NCI-H2196 (cell line): ENCODE results near the gene EML4.

Experiments
- DNase-seq: peaks from one replicate; lab custom pipeline; 2025; ENCODE audit not compliant: unreplicated experiment; lab: John Stamatoyannopoulos, UW

EML4 gene

DNA sequence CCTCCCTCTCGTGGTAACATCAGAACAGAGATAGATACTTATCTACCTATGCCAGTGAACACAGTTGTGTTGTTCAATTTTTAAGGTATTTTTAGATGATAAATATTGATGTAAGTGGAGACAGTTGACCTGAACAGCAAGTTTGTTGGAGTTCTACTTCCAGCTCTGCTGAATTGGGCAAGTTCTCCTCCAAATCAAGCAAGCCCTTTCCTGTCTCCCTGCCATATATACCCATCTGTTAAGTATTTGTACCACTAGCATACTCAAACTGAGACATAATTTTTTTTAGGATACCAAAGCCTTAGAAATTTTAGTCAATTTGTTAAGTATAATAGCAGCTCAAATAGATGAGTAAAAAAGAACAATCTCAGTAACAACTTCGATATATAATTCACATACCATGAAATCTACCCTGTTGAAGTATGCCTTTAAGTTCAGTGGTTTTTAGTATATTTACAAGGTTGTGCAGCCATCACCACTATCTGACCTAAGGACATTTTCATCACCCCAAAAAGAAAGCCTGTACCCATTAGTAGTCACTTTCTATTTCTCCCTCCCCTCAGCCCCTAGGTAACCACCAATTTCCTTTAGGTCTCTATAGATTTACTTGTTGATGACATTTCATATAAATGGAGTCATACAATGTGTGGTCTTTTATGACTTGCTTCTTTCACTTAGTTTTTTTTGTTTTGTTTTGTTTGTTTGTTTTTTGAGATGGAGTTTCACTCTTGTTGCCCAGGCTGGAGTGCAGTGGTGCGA lies 130.0 kb downstream of the EML4 start:
- no peak for DNase-seq

DNA sequence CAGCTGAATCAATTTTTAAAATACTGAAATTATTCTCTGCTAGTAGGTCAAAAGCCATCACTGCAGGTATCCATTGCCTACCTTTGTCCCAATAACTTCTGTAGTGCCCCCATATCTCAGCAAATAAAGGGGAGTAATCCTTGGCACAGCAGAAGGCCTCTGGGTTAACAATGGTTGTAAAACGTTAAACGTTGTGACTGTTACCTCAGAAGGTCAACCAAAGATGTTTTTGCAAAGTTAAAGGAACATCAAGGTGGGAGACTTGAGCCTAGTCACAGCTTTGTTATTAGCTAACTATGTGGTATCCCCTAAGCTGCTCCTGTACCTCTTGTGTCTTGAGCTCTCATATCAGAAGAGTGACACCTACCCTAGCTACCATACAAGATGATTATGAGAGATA lies 131.4 kb downstream of the EML4 start:
- no peak for DNase-seq

DNA sequence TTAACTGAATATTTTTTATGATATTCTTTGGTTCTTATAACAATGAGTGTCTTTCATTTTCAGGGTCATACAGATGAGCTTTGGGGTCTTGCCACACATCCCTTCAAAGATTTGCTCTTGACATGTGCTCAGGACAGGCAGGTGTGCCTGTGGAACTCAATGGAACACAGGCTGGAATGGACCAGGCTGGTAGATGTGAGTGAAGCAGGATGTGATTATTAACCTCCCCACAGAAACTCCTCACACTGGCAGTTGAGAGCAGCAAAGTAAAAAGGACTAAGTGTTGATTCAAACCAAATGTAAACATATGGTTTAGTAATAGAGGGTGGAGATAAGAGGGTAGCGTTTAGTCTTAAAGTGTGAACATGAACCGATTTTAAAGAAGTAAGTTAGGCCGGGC lies 134.1 kb downstream of the EML4 start:
- no peak for DNase-seq

DNA sequence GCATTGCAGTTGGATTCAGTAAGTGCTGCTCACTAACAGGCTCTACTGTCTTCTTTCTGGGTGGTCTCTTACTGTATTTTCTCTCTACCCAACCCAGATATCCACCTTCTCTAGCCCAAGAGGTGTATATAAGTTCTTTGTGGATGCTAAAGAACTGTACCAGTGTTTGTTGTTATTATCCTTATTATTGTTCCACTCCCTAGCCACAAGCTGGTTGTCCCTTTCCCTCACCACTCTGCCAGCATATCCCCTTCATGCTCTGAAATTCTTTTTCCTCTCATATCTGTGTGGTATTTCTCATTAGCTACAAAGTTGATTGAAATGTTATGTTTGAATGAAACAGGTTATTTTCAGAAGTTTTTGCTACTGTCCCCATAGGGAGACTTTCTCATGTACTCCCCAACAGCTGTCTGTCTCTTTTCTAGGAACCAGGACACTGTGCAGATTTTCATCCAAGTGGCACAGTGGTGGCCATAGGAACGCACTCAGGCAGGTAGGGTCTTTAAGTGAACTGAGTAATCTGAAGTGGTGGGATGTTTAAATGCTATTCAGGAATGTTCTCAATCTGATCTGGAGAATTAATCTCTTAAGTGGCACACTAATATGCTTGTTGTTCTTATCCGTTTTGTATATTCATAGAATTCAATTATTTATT lies 135.0 kb downstream of the EML4 start:
- DNase-seq = no peak

DNA sequence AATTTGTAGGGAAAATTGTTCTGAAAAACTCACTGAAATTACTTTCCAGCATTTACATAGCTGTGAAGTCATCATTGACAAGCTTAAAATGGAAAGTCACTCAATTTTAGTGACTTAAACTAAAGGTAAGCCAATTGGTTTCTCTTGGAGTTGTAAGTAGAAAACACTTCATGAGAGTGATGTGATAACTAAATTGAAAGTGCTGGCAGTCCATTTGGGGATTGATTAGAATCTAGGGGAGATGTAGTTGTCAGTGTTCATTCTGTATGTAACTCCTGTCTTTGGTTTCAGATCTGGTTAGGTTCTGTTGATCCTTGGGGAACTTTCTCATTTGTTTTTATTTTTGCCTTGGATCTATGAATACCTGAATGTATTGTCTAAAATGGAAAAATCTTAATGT lies 138.0 kb downstream of the EML4 start:
- DNase-seq = no peak

DNA sequence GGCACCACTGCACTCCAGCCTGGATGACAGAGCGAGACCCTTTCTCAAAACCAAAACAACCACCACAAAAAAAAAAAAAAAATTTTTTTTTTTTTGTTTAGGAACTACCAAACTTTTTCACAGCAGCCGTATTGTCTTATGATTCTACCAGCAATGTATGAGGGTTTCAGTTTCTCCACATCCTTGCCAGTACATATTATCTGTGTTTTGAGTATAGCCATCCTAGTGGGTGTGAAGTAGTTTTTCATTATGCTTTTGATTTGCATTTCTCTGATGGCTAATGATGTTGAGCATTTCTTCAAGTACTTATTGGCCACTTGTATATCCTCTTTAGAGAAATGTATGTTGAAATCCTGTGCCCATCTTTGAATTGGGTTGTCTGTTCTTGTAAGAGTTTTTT lies 140.2 kb downstream of the EML4 start:
- DNase-seq = no peak

- no peak for DNase-seq
Observed at GRCh38 chr2:42310007-42310515, 140.9 kb downstream of the EML4 start.

DNA sequence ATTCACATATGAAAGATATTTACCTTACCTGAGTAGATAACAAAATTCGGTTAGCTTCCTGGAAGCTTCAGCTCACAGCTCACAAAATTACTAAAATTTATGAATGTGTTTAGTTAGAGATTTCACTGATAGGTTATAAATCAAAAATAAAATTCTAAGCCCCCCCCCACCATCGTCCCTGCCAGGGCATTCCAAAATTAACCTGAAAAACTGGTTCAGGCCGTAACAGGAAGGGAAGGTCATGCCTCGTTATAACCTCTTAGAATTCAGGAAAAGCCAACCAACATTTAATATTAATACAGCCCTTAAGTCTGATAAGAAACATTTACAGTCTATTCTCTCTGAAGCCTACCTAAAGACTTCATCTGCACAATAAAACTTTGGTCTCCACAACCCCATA lies 143.0 kb downstream of the EML4 start:
- no peak for DNase-seq

GRCh38 chr2:42314892-42315468 lies 145.8 kb downstream of the EML4 start:
- no peak for DNase-seq

- DNase-seq = no peak
Observed at GRCh38 chr2:42315844-42316470, 146.8 kb downstream of the EML4 start.

DNA sequence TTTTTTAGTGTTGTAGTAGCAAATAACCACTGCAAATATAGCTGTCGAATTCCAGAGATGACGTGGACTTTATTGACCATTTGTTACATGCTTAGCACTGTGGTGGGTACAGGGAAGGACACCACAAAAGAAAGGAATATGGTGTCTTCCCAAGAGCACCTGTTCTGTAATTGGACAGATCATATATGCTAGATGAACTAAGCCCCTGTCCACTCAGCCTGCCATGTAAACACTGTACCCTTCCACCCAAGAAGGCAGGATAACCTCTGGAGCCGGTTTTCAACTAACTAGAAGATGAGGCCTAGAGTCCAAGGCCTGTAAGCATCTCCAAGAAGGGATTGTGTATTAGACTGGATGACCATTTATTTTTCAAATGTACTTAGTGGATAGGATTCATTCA lies 147.8 kb downstream of the EML4 start:
- no peak for DNase-seq

DNA sequence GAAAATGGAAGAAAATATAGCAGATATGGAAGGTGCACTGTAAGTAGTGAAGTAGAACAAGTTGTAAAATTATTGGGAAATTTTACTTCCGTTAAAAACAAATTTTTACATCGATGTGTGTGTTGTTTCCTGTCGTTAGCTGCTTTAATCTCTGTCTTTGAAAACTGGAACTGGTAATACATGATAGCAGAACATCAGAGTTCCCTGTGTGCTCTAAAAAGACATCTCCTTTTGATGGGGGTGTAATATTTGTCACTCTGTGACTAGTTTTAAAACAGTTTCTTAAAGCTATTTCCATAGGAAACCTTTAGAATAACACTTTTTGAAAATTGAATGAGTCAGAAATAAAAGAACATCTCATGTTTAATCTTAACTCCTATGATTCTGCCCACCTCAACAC lies 148.3 kb downstream of the EML4 start:
- DNase-seq = no peak

DNA sequence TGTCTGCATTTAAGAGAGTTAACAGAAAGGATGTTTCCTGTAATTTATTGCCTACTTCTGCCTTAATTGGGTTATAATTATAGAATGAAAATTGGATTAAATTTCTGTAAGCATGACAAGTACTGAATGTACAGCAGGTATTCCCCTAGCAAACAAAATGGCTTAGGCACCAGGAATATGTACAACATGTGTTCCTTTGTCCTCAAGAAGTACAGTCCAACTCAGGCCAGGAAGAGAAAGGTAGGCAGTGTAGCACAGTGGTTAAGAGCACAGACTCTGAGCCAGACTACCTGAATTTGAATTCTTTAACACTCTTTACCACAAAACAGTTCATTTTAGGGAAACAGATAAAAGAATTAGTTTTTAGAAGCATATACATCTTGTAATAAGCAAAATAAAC lies 148.8 kb downstream of the EML4 start:
- no peak for DNase-seq

DNA sequence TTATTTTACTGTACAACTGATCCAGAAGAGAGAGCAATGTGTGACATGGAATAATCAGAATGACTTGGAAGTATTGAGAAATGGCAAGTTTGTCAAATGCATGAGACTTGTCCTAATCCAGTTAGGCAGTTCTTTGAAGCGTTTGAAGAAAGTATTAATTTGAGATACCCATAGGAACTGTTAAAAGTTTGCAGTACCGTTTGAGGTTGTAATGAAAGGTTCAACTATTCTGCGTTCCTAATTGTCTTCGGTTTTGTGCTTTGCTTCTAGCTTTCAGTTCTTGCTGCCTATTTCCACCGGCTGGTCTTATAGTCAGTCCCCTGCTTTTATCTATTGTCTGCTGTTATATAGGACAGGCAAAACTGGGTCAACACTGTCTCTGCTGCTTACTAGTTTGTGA lies 150.1 kb downstream of the EML4 start:
- DNase-seq = no peak

- DNase-seq = no peak
Observed at GRCh38 chr2:42321452-42322064, 152.4 kb downstream of the EML4 start.

- DNase-seq = no peak
Observed at GRCh38 chr2:42324244-42324643, 155.1 kb downstream of the EML4 start.

- no peak for DNase-seq
Observed at GRCh38 chr2:42324949-42325348, 155.8 kb downstream of the EML4 start.

DNA sequence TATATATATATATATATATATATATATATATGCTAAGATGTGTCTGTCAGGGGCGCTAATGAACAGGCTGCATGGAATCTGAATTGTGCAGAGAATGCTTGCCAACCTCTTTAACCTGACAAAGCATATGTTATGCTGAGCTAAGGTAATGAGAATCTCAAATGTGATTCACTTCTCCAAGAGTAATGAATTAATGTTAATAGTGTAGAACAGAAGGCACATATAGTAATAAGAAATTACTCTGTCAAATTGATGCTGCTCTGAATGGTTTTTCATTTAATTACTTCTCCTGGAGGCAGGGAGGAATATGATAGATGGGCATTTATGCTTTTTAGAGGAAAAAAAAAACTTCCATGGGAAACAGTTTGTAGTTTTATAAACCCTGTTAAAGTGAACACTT lies 156.5 kb downstream of the EML4 start:
- DNase-seq = no peak

- DNase-seq = peak; percentile 38
Observed at GRCh38 chr2:42327125-42327524, 158.0 kb downstream of the EML4 start.

DNA sequence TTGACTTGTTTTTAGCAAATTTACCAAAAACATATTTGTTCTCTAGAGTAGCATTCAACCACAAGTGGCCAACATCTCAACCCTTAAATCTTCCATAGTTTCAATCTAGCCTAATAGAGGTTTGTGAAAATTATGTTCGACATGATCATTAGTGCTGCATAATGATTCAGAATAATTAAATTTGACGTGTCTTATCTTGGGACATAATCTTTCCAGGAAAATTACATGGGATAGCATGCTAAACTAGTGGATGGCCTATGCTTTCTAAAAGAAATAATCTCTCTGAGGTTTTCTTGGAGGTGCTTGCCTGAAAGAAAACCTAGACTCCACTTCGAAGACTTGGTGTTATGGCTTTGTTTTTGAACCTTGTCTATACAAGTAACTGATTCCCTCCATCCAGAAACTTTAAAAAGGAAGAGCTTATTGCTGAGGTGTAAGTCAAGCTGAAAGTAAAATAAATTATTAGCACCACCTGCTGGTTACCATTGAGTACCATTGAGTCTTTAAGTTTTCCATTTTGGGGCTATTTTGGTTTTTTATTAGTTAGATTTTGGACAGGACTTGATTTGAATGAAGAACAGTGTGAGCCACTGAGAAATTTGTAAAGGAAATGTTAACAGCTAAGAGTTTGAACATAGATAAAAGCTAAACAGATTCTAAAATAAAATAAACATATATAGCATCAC lies 159.1 kb downstream of the EML4 start:
- DNase-seq = peak; percentile 48

GRCh38 chr2:42328923-42329322 lies 159.8 kb downstream of the EML4 start:
- DNase-seq = no peak
